ENCODE results near the gene DHRS3.
"Not testable (repeated sequence)": the region's sequence is repeated elsewhere in the genome, so short reads cannot be mapped to it uniquely, and the experiment has no call there.

The DHRS3 gene

DNA sequence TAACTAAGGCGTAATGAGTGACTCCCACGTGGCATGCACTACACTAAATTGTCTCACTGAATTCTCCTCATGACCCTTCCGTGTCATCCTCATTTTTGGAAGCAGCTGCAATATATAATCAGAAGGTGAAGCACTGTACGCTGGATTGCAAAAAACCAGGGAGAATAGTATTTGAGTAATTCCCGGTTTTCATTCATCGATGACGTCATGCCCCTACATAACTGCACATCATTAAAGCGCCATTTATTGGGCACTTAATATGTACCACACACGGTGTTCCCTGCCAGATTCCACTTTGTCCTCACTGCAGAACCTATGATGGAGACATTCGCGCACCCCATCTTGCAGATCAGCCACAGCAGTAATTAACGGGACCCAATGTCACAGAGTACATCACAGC is 41.0 kb downstream of the DHRS3 start:
- no peak for DNase-seq (ENCODE audit: low read depth)

- DNase-seq (ENCODE audit: low read depth), result no peak
These were observed 43.3 kb downstream of the DHRS3 start for GRCh38 chr1:12574757-12575139.

GRCh38 chr1:12573015-12573825 is 44.8 kb downstream of the DHRS3 start:
- no peak for DNase-seq (ENCODE audit: low read depth)

DNA sequence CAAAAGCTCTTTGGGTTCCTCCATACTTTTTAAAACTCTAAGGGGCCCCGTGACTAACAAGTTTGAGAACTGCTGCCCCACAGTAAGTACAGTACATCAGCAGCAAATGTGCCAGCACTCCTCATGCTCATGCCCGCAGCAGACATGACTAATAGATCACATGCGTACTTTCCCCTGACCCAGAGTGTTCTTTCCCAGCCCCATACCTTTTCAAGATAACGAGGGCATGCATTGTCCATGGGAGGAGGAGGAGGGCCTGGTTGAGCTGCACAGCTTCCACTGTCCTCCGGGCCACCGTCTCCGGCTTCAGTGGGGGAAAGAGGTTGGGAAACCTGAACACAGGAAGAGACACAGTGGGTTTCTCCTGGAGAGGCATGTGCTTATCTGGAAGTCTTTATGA is 45.5 kb downstream of the DHRS3 start:
- no peak for DNase-seq (ENCODE audit: low read depth)

GRCh38 chr1:12570291-12570690 is 47.7 kb downstream of the DHRS3 start:
- DNase-seq (ENCODE audit: low read depth), result no peak

GRCh38 chr1:12568009-12568767 is 49.8 kb downstream of the DHRS3 start:
- DNase-seq (ENCODE audit: low read depth), result no peak

DNA sequence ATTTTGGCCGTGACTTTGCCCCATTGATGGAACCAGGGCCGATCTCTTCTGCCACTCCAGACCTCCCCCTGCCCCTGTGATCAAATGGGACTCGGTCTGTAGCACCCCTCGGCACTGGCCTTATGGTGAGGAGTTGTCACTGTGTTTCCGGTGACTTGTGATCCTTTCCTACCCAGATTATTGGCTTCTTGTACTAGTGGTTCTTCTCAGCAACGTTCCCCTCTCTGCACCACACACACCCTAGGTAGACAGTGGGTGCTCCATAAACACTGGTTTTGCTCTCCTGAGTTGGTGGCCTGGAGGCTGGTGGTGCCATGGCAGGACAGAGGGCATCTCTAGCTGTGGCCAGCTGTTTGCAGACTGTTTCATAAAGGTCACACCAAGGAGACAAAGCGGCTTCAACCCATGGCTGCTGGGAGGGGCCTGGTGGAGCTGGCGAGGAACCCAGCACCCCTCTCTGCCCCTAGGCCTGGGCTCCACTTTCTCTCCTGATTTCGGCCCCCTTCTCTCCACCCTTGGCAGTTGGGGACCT is 50.7 kb downstream of the DHRS3 start:
- no peak for DNase-seq (ENCODE audit: low read depth)

DNA sequence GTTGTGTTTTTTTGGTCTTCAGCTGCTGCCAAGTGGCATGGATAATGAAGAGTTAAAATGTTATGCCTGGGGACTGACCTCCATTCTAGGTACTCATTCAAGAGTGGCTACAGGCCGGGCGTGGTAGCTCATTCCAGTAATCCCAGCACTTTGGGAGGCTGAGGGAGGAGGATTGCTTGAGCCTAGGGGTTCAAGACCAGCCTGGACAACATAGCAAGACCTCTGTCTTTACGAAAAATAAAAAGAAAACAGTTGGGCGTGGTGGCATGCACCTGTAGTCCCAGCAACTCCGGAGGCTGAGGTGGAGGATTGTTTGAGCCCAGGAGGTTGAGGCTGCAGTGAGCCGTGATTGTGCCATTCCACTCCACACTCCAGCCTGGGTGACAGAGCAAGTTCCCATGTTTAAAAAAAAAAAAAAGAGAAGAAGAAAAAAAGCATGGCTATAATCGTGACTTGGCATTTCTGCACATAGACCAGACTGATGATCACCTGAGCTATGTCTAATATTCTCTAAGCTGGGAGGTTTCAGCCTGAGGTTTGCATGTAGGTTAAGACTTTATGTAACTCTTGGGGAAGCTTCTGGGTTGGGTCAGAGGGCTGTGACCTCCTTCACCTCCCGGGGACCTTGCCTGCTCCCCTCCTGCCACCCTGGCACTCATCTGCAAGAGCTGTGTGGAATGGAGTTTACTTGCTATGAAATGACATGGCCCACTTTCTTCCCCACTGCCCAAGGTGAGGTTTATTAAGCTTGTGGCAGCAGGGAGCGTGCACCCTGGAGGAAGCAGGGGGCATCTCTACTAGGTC is 51.3 kb downstream of the DHRS3 start:
- DNase-seq (ENCODE audit: low read depth), result no peak

DNA sequence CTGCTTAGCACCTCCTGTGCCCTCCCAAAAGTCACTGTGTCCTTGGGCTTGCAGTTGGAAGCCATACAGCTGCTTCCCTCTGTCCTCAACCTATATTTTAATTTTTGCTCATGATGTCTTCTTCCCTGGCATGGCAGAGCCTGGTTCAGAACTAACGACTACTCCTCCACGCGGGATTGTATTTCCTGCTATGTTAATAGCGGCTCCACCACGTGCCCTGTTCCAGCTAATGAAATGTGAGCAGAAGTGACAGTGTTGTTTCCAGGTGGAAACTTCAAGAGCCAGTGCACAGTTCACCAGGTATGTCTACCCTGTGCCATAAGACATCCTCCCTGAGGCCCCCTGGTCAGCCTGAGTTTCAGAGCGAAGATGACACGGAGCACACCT is 52.1 kb downstream of the DHRS3 start:
- DNase-seq (ENCODE audit: low read depth), result no peak

DNA sequence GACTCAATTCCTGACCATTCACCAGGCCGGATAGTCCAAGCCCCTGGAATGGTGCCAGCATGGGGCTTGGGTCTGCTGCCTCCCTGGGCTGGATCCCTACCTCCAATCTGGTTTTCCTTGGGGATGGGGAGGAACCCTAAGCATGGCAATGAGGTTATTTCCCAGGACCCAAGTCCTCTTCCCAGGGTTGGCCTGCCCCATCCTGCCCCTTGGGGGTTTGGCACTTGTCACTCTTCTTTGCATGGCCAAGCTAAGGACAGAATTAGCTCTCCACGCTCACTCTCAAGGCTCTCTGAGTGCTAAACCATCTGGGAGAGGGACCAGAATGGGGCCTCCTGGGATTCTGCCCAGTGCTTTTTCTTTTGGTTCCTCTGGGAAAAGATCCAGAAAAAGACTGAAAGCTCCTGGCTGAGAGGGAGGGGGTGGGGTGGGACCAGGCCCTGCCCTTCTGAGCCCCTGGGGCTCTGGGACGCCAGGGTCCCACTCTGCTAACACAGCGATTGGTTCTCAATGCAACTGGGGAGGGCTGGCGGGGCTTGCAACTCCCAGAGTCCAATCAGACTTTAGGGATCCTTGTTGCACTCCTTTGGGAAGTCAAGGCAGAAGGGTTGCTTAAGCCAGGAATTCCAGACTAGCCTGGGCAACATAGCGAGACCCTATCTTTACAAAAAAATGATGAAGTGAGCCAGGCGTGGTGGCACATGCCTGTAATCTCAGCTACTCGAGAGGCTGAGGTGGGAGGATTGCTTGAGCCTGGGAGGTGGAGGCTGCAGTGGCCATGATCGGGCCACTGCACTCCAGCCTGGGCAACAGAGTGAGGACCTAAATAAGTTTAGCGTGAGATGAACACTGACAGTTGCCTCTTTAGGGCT is 52.7 kb downstream of the DHRS3 start:
- DNase-seq (ENCODE audit: low read depth), result no peak

- DNase-seq (ENCODE audit: low read depth), result not testable (repeated sequence)
These were observed 53.8 kb downstream of the DHRS3 start for GRCh38 chr1:12564251-12564650.

DNA sequence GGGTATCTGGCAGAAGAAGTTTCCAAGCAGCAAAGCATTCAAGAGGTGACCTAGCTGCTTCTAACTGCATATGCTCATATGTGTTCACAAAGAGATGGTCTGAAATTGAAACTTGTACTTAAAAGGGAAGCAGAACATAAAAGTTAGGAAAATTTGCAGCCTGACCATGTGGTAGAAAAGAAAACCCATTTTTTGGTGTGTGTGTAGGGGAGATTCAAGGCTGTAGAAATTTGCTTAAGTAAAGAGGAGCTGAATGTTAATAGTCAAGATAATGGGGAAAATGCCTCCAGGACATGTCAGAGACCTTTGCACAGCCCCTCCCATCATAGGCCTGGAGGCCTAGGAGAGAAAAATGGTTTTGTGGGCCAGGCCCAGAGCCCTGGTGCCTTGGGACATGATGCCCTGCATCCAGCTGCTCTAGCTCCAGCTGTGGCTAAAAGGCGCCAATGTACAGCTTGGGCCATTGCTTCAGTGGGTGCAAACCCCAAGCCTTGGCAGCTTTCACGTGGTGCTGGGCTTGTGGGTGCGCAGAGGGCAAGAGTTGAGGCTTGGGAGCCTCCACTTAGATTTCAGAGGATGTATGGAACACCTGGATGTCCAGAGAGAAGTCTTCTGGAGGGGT is 54.9 kb downstream of the DHRS3 start:
- DNase-seq (ENCODE audit: low read depth), result no peak

DNA sequence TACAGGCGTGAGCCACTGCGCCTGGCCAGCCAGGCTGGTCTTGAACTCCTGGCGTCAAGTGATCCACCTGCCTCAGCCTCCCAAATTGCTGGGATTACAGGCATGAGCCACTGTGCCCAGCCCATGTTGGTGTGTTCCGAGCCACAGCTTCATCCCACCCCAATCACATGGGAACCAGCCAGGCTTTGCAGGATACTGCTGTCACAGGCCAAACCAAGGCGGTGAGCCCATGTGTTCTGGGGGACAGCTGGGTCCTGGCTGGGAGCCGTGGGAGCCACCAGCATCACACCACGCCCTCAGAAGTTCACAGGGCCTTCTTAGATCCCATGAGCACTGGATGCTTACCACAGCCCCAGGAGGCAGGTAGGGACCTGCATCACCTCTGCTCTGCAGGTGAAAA is 56.9 kb downstream of the DHRS3 start:
- no peak for DNase-seq (ENCODE audit: low read depth)

GRCh38 chr1:12556957-12557935 is 60.8 kb downstream of the DHRS3 start:
- no peak for DNase-seq (ENCODE audit: low read depth)

DNA sequence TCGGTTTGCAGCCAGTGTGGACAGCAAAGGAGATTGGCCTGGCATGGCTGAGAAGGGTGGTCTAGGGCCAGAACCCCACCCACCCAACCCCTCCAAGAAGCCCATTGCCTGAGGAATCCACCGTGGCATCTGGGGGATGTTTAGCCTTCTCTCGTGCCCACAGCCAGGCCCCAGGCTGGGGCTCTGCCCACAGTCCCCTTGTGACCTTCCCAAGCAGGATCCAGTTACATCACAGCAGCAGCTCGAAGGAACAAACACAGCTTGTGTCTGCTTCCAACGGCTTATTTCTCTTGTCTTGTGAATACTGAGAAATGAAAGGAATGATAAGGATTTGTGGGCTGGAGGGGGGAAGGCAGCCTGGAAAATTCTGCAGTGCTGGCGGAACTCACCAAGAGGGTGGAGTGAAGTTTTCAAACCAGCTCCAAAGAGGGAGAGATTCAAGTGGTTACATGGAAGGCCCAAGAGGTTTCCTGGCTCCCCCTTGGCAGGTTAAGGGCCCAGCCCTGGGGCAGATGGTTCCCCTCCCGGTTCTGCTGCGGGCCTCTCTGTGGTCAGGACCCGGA is 61.6 kb downstream of the DHRS3 start:
- no peak for DNase-seq (ENCODE audit: low read depth)

DNA sequence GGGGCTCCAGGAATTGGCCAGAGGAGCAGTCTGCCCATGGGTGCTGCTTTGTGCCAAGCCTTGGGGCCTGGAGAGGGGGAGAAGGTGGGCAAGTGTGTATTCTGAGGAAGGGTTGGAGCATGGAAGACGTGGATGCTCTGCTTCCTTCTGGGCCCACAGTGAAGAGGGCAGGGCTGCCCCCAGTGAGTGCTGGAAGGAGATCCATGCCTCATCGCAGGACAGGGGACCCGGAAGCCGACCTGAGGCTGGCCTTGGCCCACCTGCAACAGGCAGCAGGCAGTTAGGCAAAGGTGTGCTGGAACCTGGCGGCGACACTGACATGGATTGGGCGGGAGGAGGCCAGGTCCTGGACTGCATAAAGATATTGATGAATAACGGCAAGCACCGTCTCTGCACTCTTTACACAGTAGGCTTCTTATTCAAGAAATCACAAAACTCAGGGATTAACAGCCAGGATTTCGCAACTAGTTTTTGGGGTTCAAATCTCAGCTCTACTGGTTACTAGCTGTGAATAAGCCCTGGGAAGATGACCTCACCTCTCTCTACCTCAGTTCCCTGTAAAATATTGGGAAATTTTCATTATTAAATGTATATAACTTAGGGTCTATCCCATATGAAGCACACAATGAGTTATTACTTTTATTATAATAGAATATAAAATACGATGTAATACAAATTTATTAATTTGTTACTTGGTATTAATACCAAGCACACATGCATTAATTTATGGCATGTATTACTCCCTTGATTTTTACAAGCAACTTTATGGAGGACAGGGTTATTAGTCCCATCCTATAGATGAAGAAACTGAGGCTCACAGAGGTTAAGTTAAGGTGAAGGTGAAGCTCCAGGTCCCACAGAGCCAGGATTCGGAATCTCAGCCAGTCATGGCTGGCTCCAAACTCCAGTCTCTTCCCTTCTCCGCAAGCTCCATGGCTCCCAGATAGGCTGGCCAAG is 62.3 kb downstream of the DHRS3 start:
- no peak for DNase-seq (ENCODE audit: low read depth)

DNA sequence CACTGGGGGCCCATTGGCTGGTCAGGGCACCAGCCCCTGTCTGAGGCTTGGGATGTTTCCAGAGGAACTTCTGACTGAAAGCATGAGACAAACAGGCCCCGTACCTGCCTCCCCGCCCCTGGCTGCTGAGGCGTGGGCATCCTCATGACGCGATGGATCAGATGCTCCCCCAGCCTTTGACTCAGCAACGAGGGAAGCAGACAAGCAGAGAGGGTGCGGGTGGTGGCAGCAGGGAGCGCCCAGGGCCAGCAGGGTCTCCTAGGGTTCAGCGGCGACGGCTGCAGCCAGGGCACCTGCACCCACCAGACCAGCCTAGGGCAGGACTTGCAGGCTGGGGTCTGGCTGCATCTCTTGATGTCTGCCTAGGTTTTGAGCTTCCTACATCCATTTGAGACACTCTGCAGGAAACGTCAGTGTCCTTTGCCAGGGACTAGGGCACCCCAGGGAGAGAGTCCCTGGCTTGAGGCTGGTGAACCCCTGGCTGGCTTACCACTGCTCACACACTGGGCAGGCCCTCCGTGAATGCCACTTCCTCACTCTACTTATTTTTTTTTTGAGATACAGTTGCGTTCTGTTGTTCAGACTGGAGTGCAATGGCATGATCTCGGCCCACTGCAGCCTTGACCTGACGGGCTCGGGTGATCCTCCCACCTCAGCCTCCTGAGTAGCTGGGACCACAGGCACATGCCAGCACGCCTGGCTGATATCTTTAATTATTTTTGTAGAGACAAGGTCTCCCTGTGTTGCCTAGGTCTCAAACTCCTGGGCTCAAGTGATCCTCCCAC is 63.3 kb downstream of the DHRS3 start:
- DNase-seq (ENCODE audit: low read depth), result no peak
